Right atrium auricular region (tissue), 2 donors: Measurements from ENCODE around the gene CTDSP1. TPM values are rescaled to one million over a fixed set of nuclear protein-coding genes. Genes with fewer than 3 reads are reported as not detected.

Experiments
- DNase-seq: peaks from one replicate; pipeline ENCODE4 v3.0.0-alpha.2; 2019; ENCODE audit warnings: low spot score
- H3K27ac ChIP-seq, 2 donors: fragments of 200-600 bp; sonication (generic); 1 replicate in 1 of 2; 2 replicates in 1 of 2; pipeline ENCODE4 v1.5.1; 2016 to 2019
- H3K27me3 ChIP-seq, 2 donors: fragments of 200-600 bp; sonication (generic); one replicate each; pipeline versions ENCODE4 v1.5.1 to v1.6.0; 2017 to 2019
- H3K36me3 ChIP-seq: fragments of 200-600 bp; sonication (generic); one replicate; pipeline ENCODE4 v1.5.1; 2016
- H3K4me1 ChIP-seq, 2 donors: fragments of 200-600 bp; sonication (generic); one replicate each; pipeline versions ENCODE4 v1.5.1 to v1.6.0; 2017 to 2019
- H3K4me3 ChIP-seq, 2 donors: fragments of 200-600 bp; sonication (generic); 1 replicate in 1 of 2; 2 replicates in 1 of 2; pipeline ENCODE4 v1.5.1; 2017 to 2019; ENCODE audit warnings: mild to moderate bottlenecking in 1 of 2, moderate library complexity in 1 of 2
- H3K9me3 ChIP-seq, 2 donors: fragments of 200-600 bp; sonication (generic); one replicate each; pipeline ENCODE4 v1.5.1; 2019
- CTCF ChIP-seq, 2 donors: fragments of 200-600 bp; sonication (generic); IDR thresholded peaks; one replicate each; pipeline ENCODE4 v1.5.1; 2019; ENCODE audit warnings: antibody characterized with exemption in 2 of 2
- total RNA-seq, 2 donors: library from RNA; depleted of rRNA; stranded (reverse); fragments of >200 nt; gene quantifications; one replicate each; pipeline ENCODE4 v1.1.0, GENCODE V29; 2016

The CTDSP1 gene
- total RNA-seq, 2 donors from 2014 or later = 54.2 to 99.5 TPM

- peak overlapping the region; percentile 50 to 62 for H3K4me3 ChIP-seq
- peaks cover 0 to 21% of the 10 kb centered on the region in 2 donors for H3K4me1 ChIP-seq
- peak overlapping the region; percentile 93 to 95 for H3K27ac ChIP-seq
- no peak for TF ChIP-seq CTCF (IDR thresholded peaks at IDR 0.05)
- no peaks in the 10 kb centered on the region for H3K9me3 ChIP-seq
- H3K27me3 ChIP-seq = no peaks in the 10 kb centered on the region
- DNase-seq = no peak
- H3K36me3 ChIP-seq = no peaks in the 10 kb centered on the region
Measured at GRCh38 chr2:218368150-218368528, 31.5 kb upstream of the CTDSP1 start.

GRCh38 chr2:218368621-218369153 lies 31.0 kb upstream of the CTDSP1 start:
- Histone ChIP-seq H3K9me3 (no peaks in the 10 kb centered on the region), H3K4me3 (peak overlapping the region in 1 of 2 donors; percentile 62), H3K36me3 (no peaks in the 10 kb centered on the region), H3K4me1 (peaks cover 0 to 21% of the 10 kb centered on the region in 2 donors), H3K27me3 (no peaks in the 10 kb centered on the region), H3K27ac (peak overlapping the region; percentile 93 to 95)
- peak; percentile 65 for DNase-seq
- TF ChIP-seq CTCF (IDR thresholded peaks at IDR 0.05) = peak in 1 of 2 donors; percentile 26

GRCh38 chr2:218369330-218369729 lies 30.3 kb upstream of the CTDSP1 start:
- no peaks in the 10 kb centered on the region for H3K36me3 ChIP-seq
- no peak for TF ChIP-seq CTCF (IDR thresholded peaks at IDR 0.05)
- H3K4me3 ChIP-seq = no peak overlapping the region
- H3K27me3 ChIP-seq = no peaks in the 10 kb centered on the region
- peaks cover 0 to 21% of the 10 kb centered on the region in 2 donors for H3K4me1 ChIP-seq
- DNase-seq = no peak
- H3K27ac ChIP-seq = peak overlapping the region; percentile 93 to 95
- H3K9me3 ChIP-seq = no peaks in the 10 kb centered on the region

GRCh38 chr2:218370410-218371063 lies 29.1 kb upstream of the CTDSP1 start:
- no peak overlapping the region for H3K4me3 ChIP-seq
- DNase-seq = peak; percentile 82
- no peak for TF ChIP-seq CTCF (IDR thresholded peaks at IDR 0.05)
- no peaks in the 10 kb centered on the region for H3K27me3 ChIP-seq
- peaks cover 0 to 21% of the 10 kb centered on the region in 2 donors for H3K4me1 ChIP-seq
- H3K9me3 ChIP-seq = no peaks in the 10 kb centered on the region
- peak overlapping the region; percentile 93 to 95 for H3K27ac ChIP-seq
- H3K36me3 ChIP-seq = no peaks in the 10 kb centered on the region

- H3K27ac ChIP-seq = peak overlapping the region in 1 of 2 donors; percentile 61
- DNase-seq = no peak
- TF ChIP-seq CTCF (IDR thresholded peaks at IDR 0.05) = no peak
Measured at GRCh38 chr2:218371983-218372350, 27.7 kb upstream of the CTDSP1 start.

More at GRCh38 chr2:218371983-218372350, 27.7 kb upstream of the CTDSP1 start:
- no peaks in the 10 kb centered on the region for H3K9me3 ChIP-seq
- H3K36me3 ChIP-seq = no peaks in the 10 kb centered on the region
- no peak overlapping the region for H3K4me3 ChIP-seq
- peaks cover 0 to 21% of the 10 kb centered on the region in 2 donors for H3K4me1 ChIP-seq
- H3K27me3 ChIP-seq = no peaks in the 10 kb centered on the region
